ENCODE results near the gene SHCBP1L. TPM values are rescaled to one million over a fixed set of nuclear protein-coding genes. Genes with fewer than 3 reads are reported as not detected.
A peak's percentile ranks its signal among the peaks of the same experiment; 100 is the strongest.

Gene SHCBP1L
- total RNA-seq, 2 experiments from 2014 or later, result 1.5 TPM; not detected in 1

GRCh38 chr1:182897696-182898095, 55.3 kb downstream of the SHCBP1L start:
- Histone ChIP-seq H3K9me2 (ENCODE audit: insufficient read depth, low read length) (no peaks in the 10 kb centered on the region), H3K4me2 (ENCODE audit: low read length) (no peak overlapping the region), H2AFZ (ENCODE audit: low read length) (no peak overlapping the region), H3K4me1 (ENCODE audit: insufficient read depth, low read length, poor library complexity, severe bottlenecking) (no peaks in the 10 kb centered on the region), H3K79me2 (ENCODE audit: insufficient read depth, low read depth, low read length) (no peaks in the 10 kb centered on the region), H3K36me3 (ENCODE audit: insufficient read depth, low read length) (no peaks in the 10 kb centered on the region), H3K27ac (ENCODE audit: low read depth, low read length, poor library complexity, severe bottlenecking) (no peak overlapping the region), H3K9me3 (ENCODE audit: low read length) (no peaks in the 10 kb centered on the region), H3K4me3 (ENCODE audit: low read depth, low read length, poor library complexity, severe bottlenecking) (no peak overlapping the region), H4K20me1 (ENCODE audit: insufficient read depth, low read length) (no peaks in the 10 kb centered on the region)
- intact Hi-C loops (cut with micrococcal nuclease; ENCODE audit: unreplicated experiment), result no loop called here
- no TSS peak for BruUV-seq (replicated peaks)
- CTCF ChIA-PET (ENCODE audit: unreplicated experiment), result no interaction called here
- DNase-seq (ENCODE audit: low spot score), result no peak
- POLR2A ChIA-PET, result no interaction called here
- TF ChIP-seq CTCF (conservative IDR thresholded peaks at IDR 0.05; ENCODE audit: low read length) (no peak), EZH2phosphoT487 (IDR thresholded peaks at IDR 0.05; ENCODE audit: borderline replicate concordance, low read depth, low read length) (no peak)

- Histone ChIP-seq H3K36me3 (ENCODE audit: insufficient read depth, low read length) (peaks cover 50% of the 10 kb centered on the region), H3K9me3 (ENCODE audit: low read length) (no peaks in the 10 kb centered on the region), H3K27ac (ENCODE audit: low read depth, low read length, poor library complexity, severe bottlenecking) (no peak overlapping the region), H3K4me2 (ENCODE audit: low read length) (no peak overlapping the region), H3K4me3 (ENCODE audit: low read depth, low read length, poor library complexity, severe bottlenecking) (no peak overlapping the region), H4K20me1 (ENCODE audit: insufficient read depth, low read length) (0 out of 2 replicates have a peak, but pooled peaks cover 4% of the 10 kb centered on the region), H2AFZ (ENCODE audit: low read length) (no peak overlapping the region), H3K9me2 (ENCODE audit: insufficient read depth, low read length) (no peaks in the 10 kb centered on the region), H3K79me2 (ENCODE audit: insufficient read depth, low read depth, low read length) (no peaks in the 10 kb centered on the region), H3K4me1 (ENCODE audit: insufficient read depth, low read length, poor library complexity, severe bottlenecking) (no peaks in the 10 kb centered on the region)
- DNase-seq (ENCODE audit: low spot score), result no peak
- ChIA-PET POLR2A (interaction anchor here (1.1 kb wide), 1 partner anchor 61 kb away, joined by 3 read pairs; no protein-coding TSS in a partner anchor), CTCF (ENCODE audit: unreplicated experiment) (no interaction called here)
- intact Hi-C loops (cut with micrococcal nuclease; ENCODE audit: unreplicated experiment), result no loop called here
- no TSS peak for BruUV-seq (replicated peaks)
- no peak for TF ChIP-seq EZH2phosphoT487 (IDR thresholded peaks at IDR 0.05; ENCODE audit: borderline replicate concordance, low read depth, low read length)
- TF ChIP-seq CTCF (conservative IDR thresholded peaks at IDR 0.05; ENCODE audit: low read length), result no peak
Observed at GRCh38 chr1:182890927-182891610, 61.9 kb downstream of the SHCBP1L start.

- intact Hi-C loops (cut with micrococcal nuclease; ENCODE audit: unreplicated experiment), result no loop called here
- no TSS peak for BruUV-seq (replicated peaks)
- Histone ChIP-seq H3K27ac (ENCODE audit: low read depth, low read length, poor library complexity, severe bottlenecking) (no peak overlapping the region), H4K20me1 (ENCODE audit: insufficient read depth, low read length) (0 out of 2 replicates have a peak, but pooled peaks cover 4% of the 10 kb centered on the region), H3K4me3 (ENCODE audit: low read depth, low read length, poor library complexity, severe bottlenecking) (no peak overlapping the region), H3K9me2 (ENCODE audit: insufficient read depth, low read length) (no peaks in the 10 kb centered on the region), H3K36me3 (ENCODE audit: insufficient read depth, low read length) (peaks cover 61% of the 10 kb centered on the region), H2AFZ (ENCODE audit: low read length) (no peak overlapping the region), H3K9me3 (ENCODE audit: low read length) (no peaks in the 10 kb centered on the region), H3K4me2 (ENCODE audit: low read length) (no peak overlapping the region), H3K79me2 (ENCODE audit: insufficient read depth, low read depth, low read length) (no peaks in the 10 kb centered on the region), H3K4me1 (ENCODE audit: insufficient read depth, low read length, poor library complexity, severe bottlenecking) (no peaks in the 10 kb centered on the region)
- DNase-seq (ENCODE audit: low spot score), result peak; percentile 7
- POLR2A ChIA-PET, result interaction anchor here (0.6 to 2.5 kb wide), 4 partner anchors 9 to 698 kb away, joined by 3 to 13 read pairs (median 3); no protein-coding TSS in a partner anchor
- CTCF ChIA-PET (ENCODE audit: unreplicated experiment), result no interaction called here
- TF ChIP-seq EZH2phosphoT487 (IDR thresholded peaks at IDR 0.05; ENCODE audit: borderline replicate concordance, low read depth, low read length) (no peak), CTCF (conservative IDR thresholded peaks at IDR 0.05; ENCODE audit: low read length) (no peak)
Observed at GRCh38 chr1:182889997-182890396, 63.0 kb downstream of the SHCBP1L start.
